Activated T-helper 1 cell treated with anti-CD3 and anti-CD28 coated beads, Interleukin-12 subunit alpha, Interleukin-12 subunit beta, Interleukin-2, Interleukin-4 antibody, amounts not matched to agents 30 ng/mL and 10 ng/mL and 1 ng/mL, durations not matched to agents 14 hours and 24 hours and 36 hours (primary cell): ENCODE results near the gene PIP. TPM values are rescaled to one million over a fixed set of nuclear protein-coding genes. Genes with fewer than 3 reads are reported as not detected.

Experiments used
- DNase-seq: peaks from one replicate; pipeline ENCODE4 v3.0.0; 2021; ENCODE audit warnings: low spot score
- H3K27ac Mint-ChIP-seq: one replicate; pipeline ENCODE4 v1.8.0; 2021; ENCODE audit warnings: mild to moderate bottlenecking, mixed read lengths
- H3K27me3 Mint-ChIP-seq: one replicate; pipeline ENCODE4 v1.8.0; 2022; ENCODE audit warnings: mild to moderate bottlenecking, moderate library complexity, mixed read lengths; ENCODE audit not compliant: insufficient read depth
- H3K36me3 Mint-ChIP-seq: one replicate; pipeline ENCODE4 v1.8.0; 2021; ENCODE audit warnings: low read depth, mixed read lengths
- H3K4me1 Mint-ChIP-seq: one replicate; pipeline ENCODE4 v1.8.0; 2021; ENCODE audit warnings: low read depth, mixed read lengths
- H3K4me3 Mint-ChIP-seq: one replicate; pipeline ENCODE4 v1.8.0; 2021; ENCODE audit warnings: mild to moderate bottlenecking, moderate library complexity, mixed read lengths
- H3K9me3 Mint-ChIP-seq: one replicate; pipeline ENCODE4 v1.8.0; 2021; ENCODE audit warnings: mixed read lengths
- intact Hi-C: fragments of 100-400 bp; cut with micrococcal nuclease; formaldehyde crosslinking; loops from one replicate; pipeline ENCODE4 v1.15.1; 2024
- total RNA-seq: library from RNA; stranded (reverse); gene quantifications from 2 replicates; pipeline ENCODE4 v1.2.3, GENCODE V29; 2022

PIP gene
- total RNA-seq, 1 donor from 2014 or later: not detected

GRCh38 chr7:143185551-143185950 is 53.7 kb downstream of the PIP start:
- intact Hi-C loops: no loop called here
- Mint-ChIP-seq H3K27ac (no peak overlapping the region), H3K27me3 (peaks cover 3% of the 10 kb centered on the region), H3K4me1 (no peaks in the 10 kb centered on the region), H3K36me3 (no peaks in the 10 kb centered on the region), H3K4me3 (no peak overlapping the region), H3K9me3 (peaks cover 4% of the 10 kb centered on the region)
- no peak for DNase-seq

DNA sequence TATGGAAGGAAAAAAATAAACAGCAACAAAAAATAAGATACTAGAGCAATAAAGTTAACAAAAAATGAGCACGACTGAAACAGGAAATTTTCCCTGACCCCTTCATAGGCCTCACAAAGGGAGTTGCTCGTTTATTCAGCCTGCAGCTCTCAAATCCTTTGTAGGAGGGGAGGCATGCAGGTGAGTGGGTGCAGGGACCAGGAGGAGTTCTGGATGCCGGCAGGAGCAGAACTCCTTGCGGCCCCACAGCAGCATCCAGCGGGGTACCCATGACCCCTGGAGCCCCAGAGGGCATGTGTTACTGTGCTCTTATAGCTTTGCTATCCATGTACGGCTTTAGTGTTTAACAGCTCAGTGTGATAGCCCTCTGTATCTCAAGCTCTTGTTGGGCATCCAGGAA is 57.1 kb downstream of the PIP start:
- intact Hi-C loops: no loop called here
- Mint-ChIP-seq H3K4me3 (no peak overlapping the region), H3K36me3 (no peaks in the 10 kb centered on the region), H3K27me3 (peaks cover 3% of the 10 kb centered on the region), H3K27ac (no peak overlapping the region), H3K4me1 (no peaks in the 10 kb centered on the region), H3K9me3 (no peaks in the 10 kb centered on the region)
- DNase-seq: no peak

Other genes with a start within 250 kb of the PIP start
- not detected in 2 replicates for gene TRPV6, start 246.3 kb upstream of the PIP start, total RNA-seq
- not detected in 2 replicates for gene TRPV5, start 198.3 kb upstream of the PIP start, total RNA-seq
- gene LLCFC1, start 192.6 kb upstream of the PIP start, total RNA-seq: not detected in 2 replicates
- gene KEL, start 169.7 kb upstream of the PIP start, total RNA-seq: 0.49 TPM in 1 of 2 replicates, not detected in the other
- gene OR9A2, start 104.9 kb upstream of the PIP start, total RNA-seq: not detected in 2 replicates
- not detected in 2 replicates for gene OR6V1, start 79.7 kb upstream of the PIP start, total RNA-seq
- not detected in 2 replicates for gene TAS2R39, start 51.3 kb downstream of the PIP start, total RNA-seq
- gene TAS2R40, start 90.0 kb downstream of the PIP start, total RNA-seq: not detected in 2 replicates
- gene GSTK1, start 131.4 kb downstream of the PIP start, total RNA-seq: 134 and 135 TPM in 2 replicates
- 0.73 TPM in 1 of 2 replicates, not detected in the other for gene TMEM139, start 152.9 kb downstream of the PIP start, total RNA-seq
- 107 and 110 TPM in 2 replicates for gene CASP2, start 156.3 kb downstream of the PIP start, total RNA-seq
- gene CLCN1, start 184.0 kb downstream of the PIP start, total RNA-seq: not detected in 2 replicates
- 0.44 and 0.54 TPM in 2 replicates for gene FAM131B, start 230.6 kb downstream of the PIP start, total RNA-seq
- gene ZYX, start 249.3 kb downstream of the PIP start, total RNA-seq: 73.9 and 78.8 TPM in 2 replicates